GM19452 (cell line): ENCODE measurements around the gene MPP3.

Experiments
- ATAC-seq: cut with Tn5 transposase; IDR thresholded peaks from one replicate; pipeline ENCODE4 v1.9.1; 2021; ENCODE audit not compliant: unreplicated experiment

MPP3 gene

DNA sequence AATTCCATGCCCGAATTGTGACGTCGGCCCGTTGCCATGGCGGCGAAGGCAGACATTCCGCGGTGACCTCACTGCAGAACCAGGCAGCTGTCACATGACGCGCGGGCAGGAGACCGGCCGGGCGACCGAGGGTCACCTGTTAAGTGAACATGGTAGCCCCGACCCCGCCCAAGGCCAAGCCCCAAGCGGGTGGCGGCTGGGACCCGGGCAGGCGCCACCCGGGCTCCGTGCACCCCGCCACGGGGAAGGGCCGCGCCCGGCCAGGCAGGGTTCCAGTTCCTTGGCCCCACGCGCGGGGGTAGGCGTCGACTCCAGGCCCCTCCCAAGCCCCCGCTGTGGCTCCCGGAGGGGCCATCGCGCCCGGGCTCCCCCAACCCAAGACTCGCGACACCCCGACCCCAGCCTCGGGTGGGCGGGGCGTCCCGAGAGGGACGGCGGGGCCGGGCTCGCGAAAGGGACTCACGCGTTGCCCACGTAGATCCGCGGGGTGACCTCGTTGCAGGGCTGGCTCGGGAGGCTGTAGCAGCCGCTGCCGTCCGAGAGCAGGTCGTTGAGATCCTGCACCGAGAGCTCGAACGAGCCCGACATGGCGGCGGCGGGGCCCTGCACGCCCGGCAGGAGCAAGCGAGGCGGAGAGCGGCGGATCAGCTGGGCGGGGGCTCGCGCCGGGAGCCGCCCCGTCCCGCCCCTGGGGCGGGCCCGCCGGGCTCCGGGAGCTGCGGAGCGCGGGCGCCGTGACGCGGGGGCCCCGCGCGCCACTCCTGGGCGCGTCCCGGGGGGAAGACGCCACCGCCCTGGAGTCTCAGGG, 54.4 kb downstream of the MPP3 start, which contains the start of gene DUSP3:
DUSP3 (minus strand) TSS at position 641 of the 808 bp plus-strand sequence; CDS start at position 588, 53 bp downstream.
- ATAC-seq: peak; percentile 82

DNA sequence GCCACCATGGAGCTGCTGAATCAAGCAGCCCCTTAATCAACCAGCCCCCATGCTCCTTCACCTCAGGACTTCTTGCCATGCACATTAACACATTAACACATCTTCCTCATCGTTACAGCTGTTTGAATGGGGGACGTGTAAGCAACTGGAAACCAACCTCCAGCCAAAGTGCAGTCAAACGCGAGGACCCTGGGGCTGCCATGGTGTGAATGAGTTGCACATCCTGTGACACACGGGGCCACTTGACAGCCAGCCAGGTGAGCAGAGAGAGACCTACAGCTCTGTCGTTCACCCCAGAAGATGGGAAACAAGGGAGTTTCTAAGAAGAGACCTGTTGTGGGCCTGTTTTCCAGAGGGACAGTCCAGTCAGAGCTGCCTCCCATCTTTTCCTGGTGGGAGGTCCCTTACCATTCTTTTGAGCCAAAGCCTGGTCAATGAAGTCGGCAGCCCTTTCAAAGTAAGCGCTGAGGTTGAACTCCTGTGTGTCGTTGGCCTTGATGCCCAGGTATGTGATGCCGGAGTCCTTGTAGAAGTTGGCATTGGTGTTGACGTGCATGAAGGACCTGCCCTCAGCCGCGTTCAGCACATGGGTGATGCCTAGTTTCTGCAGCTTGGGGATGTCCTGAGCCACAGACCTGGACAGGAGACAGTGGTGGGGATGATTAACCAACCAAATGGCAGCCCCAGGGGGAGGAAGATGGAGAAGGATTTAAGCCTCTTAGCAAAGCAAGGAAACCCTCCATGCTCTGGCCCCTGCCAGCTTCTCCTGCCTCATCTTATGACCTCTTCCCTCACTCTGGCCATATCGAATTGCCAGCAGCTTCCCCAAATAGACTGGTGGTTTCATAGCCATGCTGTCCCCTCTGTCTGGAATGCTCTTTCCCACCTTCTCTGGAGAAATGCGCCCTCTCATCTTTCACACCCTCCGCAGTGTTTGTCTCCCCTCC, 58.4 kb downstream of the MPP3 start:
- ATAC-seq: no peak

DNA sequence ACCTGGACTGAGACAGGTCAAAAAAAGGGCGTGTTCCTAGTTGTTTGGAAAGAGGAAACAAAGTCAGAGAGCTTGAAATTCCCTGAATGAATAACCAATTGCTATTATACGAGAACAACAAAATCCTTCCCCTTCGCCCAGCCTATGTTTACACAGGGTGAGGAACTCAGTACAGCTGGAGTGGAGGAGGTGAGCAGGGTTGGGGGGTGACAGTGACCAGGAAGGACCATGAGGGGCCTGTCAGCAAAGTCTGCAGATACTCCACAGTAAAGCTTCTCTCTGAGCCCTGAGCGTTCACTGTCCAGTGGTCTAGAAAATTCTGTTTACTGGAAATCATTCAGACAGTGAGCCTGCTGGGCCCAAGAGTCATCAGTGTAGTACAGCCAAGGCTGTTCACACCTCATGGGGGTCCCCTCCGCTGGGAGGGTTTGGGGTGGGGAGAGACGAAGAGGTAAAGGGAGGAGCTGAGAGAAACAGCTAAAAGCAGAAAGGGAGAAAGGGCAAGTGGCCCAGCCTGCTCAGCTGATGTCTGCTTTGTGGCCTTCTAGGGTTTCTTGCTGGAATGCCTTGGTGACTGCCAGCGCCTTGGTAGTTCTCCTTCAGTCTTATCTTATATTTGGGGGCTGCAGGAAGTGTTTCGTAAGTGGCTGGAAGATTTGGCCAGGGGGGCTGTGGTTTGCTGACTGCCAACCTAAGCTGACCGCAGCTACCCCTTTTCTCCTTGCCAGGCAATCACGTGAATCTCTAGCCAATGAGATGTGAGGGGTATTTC, 59.9 kb downstream of the MPP3 start:
- no peak for ATAC-seq

DNA sequence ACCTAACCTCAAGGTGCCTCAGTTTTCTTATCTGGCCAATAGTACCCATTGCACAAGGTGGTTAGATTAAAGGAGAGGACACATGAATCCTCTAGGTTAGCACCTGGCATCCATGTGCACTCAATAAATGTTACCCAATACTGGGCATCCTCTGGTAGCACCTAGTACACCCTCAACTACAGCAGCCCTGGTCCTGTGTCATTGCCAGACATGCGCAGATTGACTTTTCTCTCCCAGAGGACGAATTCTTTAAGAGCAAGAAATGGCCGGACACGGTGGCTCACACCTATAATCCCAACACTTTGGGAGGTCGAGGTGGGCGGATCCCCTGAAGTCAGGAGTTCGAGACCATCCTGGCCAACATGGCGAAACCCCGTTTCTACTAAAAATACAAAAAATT, 61.5 kb downstream of the MPP3 start:
- ATAC-seq: no peak

DNA sequence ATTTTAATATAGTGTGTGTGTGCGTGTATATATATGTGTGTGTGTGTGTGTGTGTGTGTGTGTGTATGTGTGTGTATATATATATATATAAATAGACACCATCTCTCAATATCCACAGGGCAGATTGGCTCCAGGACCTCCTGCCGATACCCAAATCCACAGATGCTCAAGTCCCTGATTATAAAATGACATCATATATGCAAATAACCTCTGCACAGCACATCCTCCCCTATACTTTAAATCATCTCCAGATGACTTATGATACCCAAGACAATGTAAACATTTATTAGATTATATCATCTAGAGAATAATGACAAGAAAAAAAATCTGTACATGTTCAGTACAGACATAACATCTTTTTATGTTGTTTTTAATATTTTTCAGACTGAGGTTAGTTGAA, 62.0 kb downstream of the MPP3 start:
- ATAC-seq: no peak

DNA sequence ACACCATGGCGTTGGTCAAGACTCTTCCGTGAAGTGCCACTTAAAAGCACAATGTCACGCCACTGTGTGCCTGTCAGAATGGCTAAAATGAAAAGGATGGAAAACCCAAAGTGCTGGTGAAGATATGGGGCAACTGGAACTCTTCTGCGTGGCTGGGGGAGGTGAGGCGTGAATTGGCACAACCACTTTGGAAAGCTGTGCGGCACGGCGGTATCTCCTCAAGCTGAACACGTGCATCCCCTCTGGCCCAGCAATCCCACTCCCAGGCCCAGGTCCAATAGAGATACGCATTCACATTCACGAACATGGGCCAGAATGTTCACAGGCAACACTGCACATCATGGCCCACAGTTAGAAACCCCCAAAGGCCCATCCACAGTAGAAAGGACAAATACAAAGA, 63.1 kb downstream of the MPP3 start:
- no peak for ATAC-seq

DNA sequence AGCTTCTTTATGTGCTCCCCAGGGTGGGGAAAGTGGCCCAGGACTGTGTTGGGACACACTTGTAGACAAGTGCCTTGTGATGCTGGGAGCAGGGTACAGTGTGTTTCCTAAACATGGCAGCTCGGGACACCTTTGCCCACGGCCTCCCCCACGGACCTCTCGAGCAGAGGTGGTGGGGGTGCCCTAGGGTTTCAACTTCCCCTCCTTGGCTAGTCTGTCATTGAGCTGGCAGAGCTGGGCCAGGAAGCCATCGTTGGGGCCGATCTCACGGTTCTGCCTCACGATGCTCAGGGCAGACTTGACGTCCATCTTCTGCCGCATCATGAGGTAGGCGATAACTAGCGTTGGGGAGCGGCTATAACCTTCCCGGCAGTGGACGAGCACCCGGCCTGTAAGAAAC, 63.5 kb downstream of the MPP3 start:
- no peak for ATAC-seq

DNA sequence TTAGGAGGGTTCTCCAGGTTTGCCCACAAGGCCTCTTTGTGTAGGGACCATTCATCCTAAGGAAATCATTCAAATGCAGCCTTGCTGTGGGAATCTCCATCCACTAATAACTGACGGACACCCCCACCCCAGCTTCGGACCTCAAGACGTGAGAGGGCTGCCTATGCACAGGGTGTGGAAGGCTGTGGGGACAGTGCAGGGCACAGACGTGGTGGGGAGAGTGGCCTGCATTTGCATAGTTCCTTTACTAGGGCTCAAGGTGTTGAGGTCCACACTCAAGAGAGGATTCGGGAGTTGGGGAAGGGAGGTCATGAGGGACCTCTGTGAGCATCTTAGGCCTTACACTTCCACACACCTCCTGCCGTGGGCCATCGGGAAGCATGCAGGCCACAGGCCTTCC, 64.0 kb downstream of the MPP3 start:
- no peak for ATAC-seq

DNA sequence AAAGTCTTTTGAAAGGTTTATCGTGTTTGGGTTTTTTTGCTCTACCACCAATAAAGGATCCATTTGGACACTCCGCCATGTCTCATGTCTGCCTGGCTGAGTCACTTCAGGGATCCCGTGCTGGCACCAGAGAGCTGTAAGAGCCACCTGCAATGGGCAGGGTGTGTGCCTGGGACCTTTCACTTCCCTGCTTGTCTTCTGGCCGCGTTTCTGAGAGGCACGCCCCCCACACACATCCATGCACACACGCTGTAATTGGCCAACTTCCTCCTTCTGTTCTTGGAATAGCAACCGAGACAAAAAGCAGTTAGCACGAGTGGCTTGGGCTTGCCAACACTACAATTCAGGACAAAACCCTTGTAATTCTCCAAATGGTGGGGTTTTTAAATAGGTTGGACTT, 64.6 kb downstream of the MPP3 start:
- no peak for ATAC-seq

DNA sequence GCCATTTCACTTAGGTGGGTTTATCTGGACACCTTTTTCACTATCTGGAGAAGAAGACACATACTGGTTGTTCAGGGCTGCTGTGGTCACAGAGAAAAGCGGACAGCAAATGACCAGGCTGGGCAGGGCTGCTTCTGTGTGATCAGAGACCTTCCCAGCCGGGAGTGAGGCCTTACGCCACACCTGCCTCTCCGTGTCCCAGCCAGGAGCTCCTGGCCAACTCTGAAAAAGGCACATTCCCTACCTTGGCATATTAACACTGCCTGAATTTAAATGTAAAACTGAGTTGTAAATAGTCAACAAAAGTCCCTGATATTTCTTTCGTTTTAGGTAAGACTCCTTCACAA, 65.3 kb downstream of the MPP3 start:
- no peak for ATAC-seq

DNA sequence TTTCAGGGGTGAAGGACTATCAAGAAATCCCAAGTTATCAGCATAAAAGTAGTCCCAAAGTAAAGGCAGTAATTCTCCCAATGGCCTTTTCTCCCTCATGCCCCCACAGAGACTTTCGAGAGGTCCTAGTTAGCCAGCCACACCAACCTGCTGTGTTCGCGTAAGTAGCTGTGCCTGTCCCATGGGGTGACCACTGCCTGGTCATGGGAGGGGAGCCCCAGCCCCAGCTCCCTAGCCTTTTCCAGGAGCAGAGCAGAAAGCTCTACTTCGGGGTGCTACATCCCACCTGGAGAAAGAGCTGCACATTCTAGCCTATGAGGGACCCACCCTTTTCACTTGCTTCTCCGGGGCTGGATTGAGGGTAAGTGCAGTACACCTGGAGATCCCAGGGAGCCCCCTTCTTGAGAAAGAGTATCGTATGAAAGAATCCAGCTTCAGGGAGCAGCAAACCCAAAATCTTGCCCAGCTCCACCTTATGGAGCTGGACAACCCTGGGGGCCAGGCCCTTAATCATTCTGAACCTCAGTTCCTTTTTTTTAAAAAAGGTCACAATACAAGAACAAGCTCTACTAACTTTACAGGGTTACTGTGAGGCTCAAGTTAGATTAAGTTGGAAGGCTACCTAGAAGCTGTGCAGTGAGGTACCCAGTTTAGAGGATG, 65.8 kb downstream of the MPP3 start:
- ATAC-seq: no peak

DNA sequence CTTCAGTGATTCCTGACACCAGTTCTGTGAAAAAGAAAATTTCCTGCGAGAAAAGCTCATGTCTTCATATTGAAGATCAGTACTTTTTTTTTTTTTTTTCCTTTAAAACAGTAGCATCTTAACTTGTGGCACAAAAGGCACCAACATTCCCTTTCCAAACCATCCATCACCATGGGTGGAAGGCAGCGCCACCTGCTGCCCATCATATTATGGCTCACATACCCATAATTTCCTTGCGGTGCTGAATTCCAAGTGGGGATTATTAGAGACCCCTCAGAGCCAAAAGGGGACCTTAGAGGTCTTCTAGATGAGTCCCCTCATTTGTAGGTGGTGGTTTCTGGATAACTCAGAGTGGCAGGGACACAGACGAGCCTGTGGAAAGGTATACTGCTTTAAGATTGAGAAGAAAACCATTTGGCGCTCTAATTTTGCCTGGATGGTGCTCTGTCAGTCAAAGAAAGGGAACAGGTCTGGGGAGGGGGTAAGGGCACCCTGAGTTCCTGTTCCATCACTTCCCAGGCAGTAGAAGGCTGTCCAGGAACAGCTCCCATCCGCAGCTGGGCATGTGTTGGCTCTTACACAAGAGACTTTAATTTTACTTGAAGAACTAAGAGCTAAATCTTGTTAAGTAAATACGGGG, 66.4 kb downstream of the MPP3 start:
- no peak for ATAC-seq

DNA sequence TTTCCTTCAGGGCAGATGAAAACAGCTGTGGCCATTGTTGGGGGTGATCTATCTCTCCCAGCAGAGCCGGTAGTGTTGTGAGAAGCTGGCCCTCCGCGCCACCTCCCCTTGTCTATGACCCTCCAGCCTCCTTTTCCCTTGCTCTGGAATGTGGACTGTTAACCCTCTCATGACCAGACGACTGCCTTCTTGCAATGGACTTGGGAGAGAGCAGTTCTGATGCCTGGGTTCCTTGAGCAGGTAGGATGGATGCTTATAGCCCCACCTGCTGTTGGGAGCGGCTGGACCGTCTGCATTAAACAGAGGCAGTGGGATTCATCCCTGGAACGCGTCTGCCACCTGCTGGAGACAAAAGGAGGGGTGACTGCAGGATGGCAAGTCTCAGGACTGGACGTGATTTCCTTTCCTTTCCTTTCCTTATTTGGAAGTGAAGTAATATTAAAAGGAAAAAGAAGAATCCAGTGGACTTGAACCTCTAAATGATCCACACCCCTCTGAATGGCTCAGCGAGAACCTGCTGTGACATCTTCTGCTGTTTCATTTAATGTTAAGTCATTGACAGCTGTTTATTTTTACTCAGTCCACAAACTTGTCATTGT, 72.6 kb downstream of the MPP3 start:
- ATAC-seq: no peak

DNA sequence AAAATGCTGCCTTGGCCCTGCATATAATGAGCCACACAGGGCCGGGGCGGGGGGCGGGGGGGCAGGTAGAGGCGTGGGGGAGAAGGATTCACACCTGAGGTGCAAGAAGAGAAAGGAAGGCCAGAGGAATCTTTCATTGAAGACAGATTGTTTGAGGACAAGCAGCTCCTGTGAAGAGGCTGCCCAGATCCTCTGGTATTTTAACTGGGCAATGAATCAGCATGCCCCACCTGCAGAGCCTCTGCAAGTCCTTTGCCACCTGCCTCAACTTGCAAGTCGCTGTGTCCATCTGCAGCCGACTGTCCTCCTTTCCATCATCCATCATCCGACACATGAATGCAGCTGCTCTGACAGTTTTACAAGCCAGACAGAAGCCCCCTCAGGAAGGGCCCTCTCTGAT, 73.1 kb downstream of the MPP3 start:
- no peak for ATAC-seq

DNA sequence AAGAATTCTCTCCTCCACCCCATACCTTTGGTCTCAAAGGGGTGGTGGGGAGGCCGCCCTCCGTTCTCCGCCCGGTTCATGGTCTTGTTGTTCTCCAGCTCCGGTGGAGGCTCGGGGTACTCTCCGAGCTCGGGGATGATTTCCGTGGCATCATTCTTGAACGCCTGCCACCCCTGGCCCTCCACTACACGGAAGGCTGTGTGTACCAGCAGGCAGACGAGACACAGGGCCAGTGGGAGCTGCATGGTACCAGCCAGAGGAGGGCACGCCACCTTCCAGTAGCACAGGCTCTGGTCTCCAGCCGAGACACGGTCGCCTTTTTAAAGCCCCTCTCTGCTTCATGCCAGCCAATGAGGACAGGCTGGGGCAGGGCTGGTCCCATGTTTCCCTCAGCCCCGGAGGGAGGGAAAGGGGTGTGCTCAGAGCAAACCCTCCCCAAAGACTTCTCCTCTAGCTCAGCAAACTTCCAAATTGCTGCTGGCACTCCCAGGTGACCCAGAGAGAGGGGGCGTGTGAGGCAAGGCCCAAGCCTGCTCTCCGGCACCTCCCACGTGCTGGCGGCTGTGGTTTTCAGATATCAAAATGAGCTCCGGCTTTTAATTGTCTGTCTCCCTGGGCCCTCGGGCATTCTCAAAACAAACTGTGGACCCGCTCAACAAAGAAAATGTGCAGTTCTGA, 74.3 kb downstream of the MPP3 start, which contains the start of gene SOST:
SOST (minus strand) TSS at position 295 of the 678 bp plus-strand sequence; CDS start at position 245, 50 bp downstream.
- ATAC-seq: no peak

DNA sequence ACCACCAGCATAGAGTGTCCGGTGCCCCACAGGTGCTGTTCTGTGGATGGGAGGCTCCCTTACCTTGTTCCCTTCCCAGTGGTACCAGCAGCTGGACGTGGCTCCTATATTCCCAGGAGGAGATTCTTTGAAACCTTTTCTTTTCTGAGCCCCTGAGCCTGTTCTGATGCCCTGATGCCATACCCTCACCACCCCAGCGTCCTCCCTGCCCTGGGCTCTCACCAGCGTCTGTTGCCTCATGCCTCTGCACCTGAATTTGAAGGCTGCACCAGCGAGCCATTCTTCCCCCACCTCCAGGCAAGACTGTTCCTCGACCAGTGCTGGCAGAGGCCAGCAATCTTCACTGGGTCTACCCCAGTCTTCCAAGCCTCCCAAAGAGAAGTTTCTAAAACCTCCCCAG, 74.9 kb downstream of the MPP3 start:
- ATAC-seq: no peak

DNA sequence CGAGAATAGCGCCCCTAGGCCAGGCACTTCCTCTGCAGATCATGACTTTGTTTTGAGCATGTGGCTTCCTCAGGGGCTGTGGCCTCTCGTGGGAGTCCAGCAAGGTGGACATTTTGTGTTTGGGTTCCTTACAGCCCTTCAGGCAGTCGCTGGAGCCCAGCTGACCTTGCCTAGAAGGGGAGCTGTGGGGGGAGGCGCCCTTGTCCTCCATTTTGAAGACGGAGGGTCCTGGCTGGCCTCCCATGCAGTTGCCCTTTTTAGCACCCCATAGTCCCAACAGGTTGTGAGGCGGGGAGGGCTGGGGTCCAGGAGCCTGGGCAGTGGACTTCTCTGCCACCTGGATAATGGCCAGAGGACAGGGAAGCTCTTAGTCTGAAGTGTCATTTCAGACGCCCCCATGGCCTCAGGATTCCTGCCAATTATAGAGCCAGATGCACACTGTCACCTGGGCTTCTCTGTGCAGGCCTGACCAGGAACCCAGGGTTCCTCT, 75.7 kb downstream of the MPP3 start:
- ATAC-seq: no peak

DNA sequence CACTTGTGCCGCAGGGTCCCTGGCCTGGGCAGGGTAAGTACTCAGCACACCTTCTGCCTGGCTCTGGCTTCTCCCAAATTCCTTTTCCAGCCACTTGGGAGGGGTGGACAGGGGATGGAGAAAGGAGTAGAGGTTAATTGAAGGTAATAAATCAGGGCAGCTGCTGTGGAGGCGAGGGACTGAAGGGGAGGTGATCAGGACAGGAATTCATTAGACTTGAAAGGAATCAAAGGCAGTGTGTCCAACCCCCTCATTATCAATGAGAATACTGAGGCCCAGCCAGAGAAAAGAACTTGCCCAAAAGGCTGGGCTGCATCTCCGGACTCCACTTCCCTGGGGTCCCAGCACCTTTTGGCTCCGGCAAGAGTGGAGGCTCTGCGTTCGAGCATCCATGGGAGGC, 76.7 kb downstream of the MPP3 start:
- no peak for ATAC-seq

DNA sequence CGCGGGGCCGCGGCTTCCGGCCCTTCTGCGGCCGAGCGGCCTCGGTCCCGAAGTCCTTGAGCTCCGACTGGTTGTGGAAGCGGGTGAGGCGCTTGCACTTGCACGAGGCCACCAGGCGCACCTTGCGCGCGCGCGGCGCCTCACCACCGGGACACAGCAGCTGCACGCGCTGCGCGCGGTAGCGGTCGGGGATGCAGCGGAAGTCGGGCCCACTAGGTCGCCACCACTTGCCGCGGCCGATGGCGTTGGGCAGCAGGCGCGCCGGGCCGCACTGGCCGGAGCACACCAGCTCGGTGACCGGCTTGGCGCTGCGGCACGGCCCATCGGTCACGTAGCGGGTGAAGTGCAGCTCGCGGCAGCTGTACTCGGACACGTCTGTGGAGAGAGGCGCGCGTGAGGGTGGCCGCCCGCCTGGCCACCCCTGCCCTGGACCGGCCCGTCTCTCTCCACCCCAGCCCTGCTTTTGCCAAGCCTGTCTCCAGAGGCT, 77.5 kb downstream of the MPP3 start:
- ATAC-seq: no peak
